T-helper 22 cell (primary cell): ENCODE data around the gene SUMO1.
"Not testable (repeated sequence)": the region's sequence is repeated elsewhere in the genome, so short reads cannot be mapped to it uniquely, and the experiment has no call there.

Source experiments
- DNase-seq: peaks from one replicate; pipeline ENCODE4 v3.0.0-alpha.2; 2020; ENCODE audit warnings: low read depth

The SUMO1 gene

GRCh38 chr2:202238234-202239197 is at the start of gene SUMO1:
Gene SUMO1, minus strand, starts transcription at chr2:202238597. Its CDS starts 146 bp downstream, at chr2:202238451.
- DNase-seq: peak; percentile 85

DNA sequence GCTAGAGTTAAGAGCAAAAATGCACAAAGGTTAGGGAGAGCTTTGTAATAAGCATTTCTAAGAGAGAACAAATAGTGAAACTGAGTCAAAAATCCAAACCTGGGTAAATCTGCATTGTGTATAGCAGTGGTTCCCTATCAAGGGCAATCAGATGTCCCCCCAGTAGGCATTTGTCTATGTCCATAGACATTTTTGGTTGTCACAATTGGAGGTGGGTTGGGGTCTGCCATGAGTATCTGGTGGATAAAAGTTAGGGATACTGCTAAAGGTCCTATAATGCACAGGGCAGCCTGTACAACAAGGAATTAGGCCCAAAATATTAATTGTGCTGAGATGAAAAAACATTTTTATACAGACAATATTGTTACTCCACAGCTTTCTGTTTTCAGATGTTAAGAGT is 48.2 kb upstream of the SUMO1 start:
- DNase-seq: no peak

DNA sequence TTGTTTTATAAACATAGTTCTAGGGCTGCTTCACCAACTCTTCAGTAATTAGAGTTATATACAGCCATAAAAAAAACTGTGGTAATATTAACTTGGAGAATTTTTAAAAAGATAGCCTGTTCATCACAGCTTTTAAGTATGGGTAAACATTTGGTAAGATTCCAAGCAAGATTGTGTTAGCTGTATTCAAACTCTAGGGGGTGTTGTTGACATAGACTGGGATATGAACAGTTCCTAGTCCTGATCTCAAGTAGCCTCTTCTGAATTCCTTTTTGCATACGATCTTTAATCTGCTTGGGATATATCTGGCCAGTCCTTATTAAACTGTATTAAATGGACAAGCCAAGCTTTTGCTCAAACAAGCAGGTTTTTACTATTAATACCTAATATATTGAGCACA is 40.5 kb upstream of the SUMO1 start:
- no peak for DNase-seq

GRCh38 chr2:202278036-202278760 is 39.8 kb upstream of the SUMO1 start:
- no peak for DNase-seq

GRCh38 chr2:202276078-202276720 is 37.8 kb upstream of the SUMO1 start:
- not testable (repeated sequence) for DNase-seq

GRCh38 chr2:202270487-202270886 is 32.1 kb upstream of the SUMO1 start:
- no peak for DNase-seq

GRCh38 chr2:202269585-202269984 is 31.2 kb upstream of the SUMO1 start:
- DNase-seq: peak; percentile 23

DNA sequence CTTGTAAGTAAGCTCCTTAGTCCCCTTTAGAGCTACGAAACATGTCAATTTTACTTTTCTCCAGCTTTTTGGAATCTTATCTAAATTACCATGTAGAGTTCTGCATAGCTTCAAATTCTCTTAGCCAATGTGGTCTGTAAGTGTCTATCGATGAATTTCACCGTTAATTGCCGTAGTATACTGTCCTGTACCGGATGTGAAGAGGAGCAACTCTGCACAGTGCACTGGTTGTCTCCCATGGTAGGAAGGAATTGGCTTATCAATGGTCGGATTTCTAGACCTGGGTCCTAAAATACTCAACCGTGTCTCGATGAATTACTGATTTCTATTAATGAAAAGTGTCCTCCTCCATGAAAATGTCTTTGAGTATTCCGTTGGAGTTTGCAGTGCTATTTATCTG is 29.1 kb upstream of the SUMO1 start:
- no peak for DNase-seq

GRCh38 chr2:202265467-202266277 is 27.3 kb upstream of the SUMO1 start, which contains the start of gene NOP58:
Gene NOP58, plus strand, starts transcription at chr2:202265763. Its CDS starts 179 bp downstream, at chr2:202265942.
- DNase-seq: peak; percentile 87

GRCh38 chr2:202261531-202261930 is 23.1 kb upstream of the SUMO1 start:
- DNase-seq: no peak

- no peak for DNase-seq
Measured at GRCh38 chr2:202251494-202251893, 13.1 kb upstream of the SUMO1 start.

- DNase-seq: no peak
Measured at GRCh38 chr2:202249521-202250253, 11.3 kb upstream of the SUMO1 start.

- DNase-seq: not testable (repeated sequence)
Measured at GRCh38 chr2:202247710-202248109, 9.3 kb upstream of the SUMO1 start.

DNA sequence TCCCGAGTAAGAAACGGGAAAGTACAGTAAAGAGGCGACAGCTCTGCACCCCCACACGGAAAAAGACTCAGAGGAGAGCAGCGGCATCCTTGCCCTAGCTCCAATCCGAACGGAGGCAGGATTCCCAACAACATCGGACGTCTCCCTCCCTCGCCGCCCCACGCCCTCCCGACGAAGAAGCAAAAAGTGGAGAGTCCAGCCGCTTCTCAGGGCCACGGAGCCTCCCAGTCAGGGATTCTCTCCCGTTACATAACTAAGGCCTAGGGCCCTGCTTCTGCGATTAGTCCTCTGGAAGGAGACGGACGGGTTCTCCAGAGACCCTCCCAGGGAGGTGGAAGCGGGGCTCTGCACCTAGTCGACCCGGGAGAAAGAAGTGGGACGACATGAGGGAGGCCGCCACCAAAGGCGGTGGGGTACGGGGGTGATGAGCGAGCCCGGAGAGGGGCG is 587 bp downstream of the SUMO1 start:
- no peak for DNase-seq

- no peak for DNase-seq
Measured at GRCh38 chr2:202221873-202222272, 16.5 kb downstream of the SUMO1 start.

DNA sequence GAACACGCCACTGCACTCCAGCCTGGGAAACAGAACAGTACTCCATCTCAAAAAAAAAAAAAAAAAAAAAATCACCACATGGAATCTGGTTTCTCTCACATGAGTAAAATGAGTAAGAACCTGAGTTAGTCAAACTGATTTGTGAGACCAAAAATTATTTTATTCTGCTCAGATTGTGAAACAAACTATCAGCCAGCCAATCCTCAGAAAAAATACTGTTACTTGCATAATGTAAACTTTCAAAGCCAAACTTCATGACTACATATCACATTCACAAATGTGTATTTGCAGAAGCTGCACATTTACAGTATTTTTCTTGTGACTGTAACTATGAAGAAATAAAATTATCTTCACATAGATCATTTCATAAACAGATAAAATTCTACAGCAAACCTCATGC is 23.2 kb downstream of the SUMO1 start:
- DNase-seq: no peak

- DNase-seq: no peak
Measured at GRCh38 chr2:202208526-202208925, 29.9 kb downstream of the SUMO1 start.

DNA sequence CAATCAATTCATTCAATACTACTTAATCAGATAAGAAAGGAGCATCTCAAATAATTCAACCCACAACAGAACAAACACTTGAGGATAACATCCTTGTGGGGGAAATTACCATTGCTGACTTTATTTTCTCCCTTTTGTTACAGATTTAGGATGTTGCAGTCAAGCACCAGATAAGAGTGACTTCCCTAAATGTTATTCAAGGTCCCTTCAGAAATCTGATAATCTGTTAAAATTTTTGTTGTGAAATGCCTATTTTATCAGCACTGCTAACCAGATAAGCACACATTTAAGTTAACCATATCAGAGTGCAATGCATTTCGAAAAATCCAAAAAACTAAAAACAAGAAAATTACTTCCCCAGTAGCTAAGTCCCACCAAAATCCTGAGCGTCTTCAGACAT is 33.5 kb downstream of the SUMO1 start:
- no peak for DNase-seq

DNA sequence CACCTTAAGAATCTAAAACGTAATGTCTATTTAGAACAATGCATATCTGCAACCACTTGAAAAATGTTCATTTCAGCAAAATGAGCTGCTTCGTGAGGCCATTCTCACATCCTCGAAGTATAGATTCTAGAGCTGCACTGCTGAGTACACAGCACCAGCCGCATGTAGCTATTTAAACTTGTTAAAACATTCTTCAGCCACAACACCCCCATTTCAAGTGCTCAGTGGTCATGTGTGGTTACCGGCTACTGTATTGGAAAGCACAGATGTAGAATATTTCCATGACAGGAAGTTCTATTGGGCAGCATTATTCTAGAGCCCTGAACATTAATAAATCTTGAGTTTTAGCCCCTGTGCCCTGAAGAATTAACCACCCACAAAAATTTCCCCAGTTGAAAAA is 35.0 kb downstream of the SUMO1 start:
- DNase-seq: no peak

DNA sequence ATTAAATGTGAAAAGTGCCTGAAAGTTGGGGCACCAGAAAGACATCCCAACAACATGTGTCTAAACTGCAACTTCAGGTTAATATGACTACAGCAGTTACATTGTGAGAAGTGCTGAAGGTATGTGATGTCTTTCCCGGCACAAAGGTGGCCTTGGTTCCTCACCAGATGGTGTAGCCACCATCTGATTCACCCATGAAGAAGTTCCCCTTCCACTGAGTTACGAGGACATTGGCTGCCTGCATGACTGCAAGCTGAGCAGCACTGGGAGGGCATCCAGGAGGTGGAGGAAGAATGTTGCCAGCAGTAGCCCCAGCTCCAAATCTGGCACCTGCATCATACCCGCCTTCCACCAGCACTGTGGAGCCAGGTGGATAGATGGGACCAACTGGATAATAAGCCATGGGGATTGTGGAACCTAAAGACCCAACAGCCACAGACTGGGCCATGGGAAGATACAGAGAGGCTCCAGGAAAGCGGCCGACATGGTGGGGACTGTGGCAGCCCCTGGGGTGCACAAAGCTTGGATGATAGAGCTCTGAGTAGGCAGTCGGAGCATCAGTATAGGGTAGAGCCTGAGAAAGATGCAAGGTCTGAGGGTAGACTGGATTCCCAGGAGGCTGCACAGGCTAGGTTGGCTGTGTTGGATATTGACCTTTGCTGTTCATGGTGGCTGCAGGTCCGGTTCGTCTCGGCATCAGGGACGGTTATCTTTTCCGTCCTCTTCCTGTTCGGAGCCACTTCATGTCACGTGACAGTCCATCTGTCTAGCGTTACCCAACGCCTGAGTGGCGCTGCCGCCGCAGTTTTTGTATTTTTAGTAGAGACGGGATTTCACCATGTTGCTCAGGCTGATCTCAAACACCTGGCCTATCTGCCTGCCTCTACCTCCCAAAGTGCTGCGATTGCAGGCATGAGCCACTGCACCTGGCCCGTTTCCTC is 36.9 kb downstream of the SUMO1 start:
- no peak for DNase-seq
